K562 (cell line): ENCODE measurements around the gene ATRIP. TPM values are rescaled to one million over a fixed set of nuclear protein-coding genes. Genes with fewer than 3 reads are reported as not detected.

Source experiments
- ARHGAP35 ChIP-seq: fragments of 450-650 bp; IDR thresholded peaks from 2 replicates; pipeline ENCODE4 v1.6.1; 2018; ENCODE audit not compliant: partially characterized antibody
- ARID2 ChIP-seq: fragments of 450-650 bp; IDR thresholded peaks from 2 replicates; pipeline ENCODE4 v1.6.1; 2017; ENCODE audit warnings: antibody characterized with exemption, mild to moderate bottlenecking
- BACH1 ChIP-seq: fragments of 200-800 bp; sonication (Bioruptor generic); IDR thresholded peaks from 2 replicates; pipeline ENCODE4 v1.6.1; 2016; ENCODE audit warnings: missing genetic modification characterization, missing compliant biosample characterization
- CBX8 ChIP-seq: fragments of 200-600 bp; sonication (generic); IDR thresholded peaks from 2 replicates; pipeline ENCODE4 v1.6.1; 2012; ENCODE audit warnings: borderline replicate concordance, mixed run types, low read depth, mild to moderate bottlenecking, moderate library complexity, mixed read lengths, low read length, control low read depth, inconsistent platforms; ENCODE audit not compliant: poor library complexity, severe bottlenecking; ENCODE audit errors: extremely low read depth
- CEBPG ChIP-seq, 3 experiments: fragments of 200-800 bp in 1 of 3; sonication (Bioruptor generic) in 1 of 3; sonication (generic) in 1 of 3; formaldehyde crosslinking in 1 of 3; IDR thresholded peaks in 2 of 3; conservative IDR thresholded peaks in 1 of 3; 2 replicates each; pipeline versions ENCODE4 v1.6.1 to v1.8.0; 2016 to 2022; ENCODE audit warnings: missing compliant biosample characterization in 2 of 3, missing genetic modification characterization in 2 of 3, mild to moderate bottlenecking in 1 of 3, missing genetic modification reagents in 1 of 3
- CREB5 ChIP-seq: fragments of 250-450 bp; sonication (Bioruptor Pico); IDR thresholded peaks from 2 replicates; pipeline ENCODE4 v1.5.0; 2020; ENCODE audit warnings: mild to moderate bottlenecking
- FOXK2 ChIP-seq, 2 experiments: fragments of 450-650 bp; IDR thresholded peaks in 1 of 2; conservative IDR thresholded peaks in 1 of 2; 2 replicates each; pipeline ENCODE4 v1.6.1; 2016; ENCODE audit warnings: low read depth in 2 of 2, mild to moderate bottlenecking in 1 of 2
- HDAC6 ChIP-seq: IDR thresholded peaks from 2 replicates; pipeline ENCODE4 v1.6.1; 2012; ENCODE audit warnings: low read depth, mild to moderate bottlenecking, control low read depth, inconsistent platforms, low read length, moderate library complexity
- NR2F6 ChIP-seq: fragments of 450-650 bp; formaldehyde crosslinking; IDR thresholded peaks from 2 replicates; pipeline ENCODE4 v1.4.0; 2020; ENCODE audit warnings: mild to moderate bottlenecking
- PHTF2 ChIP-seq: fragments of 250-450 bp; sonication (Bioruptor Pico); IDR thresholded peaks from 2 replicates; pipeline ENCODE4 v1.5.0; 2021; ENCODE audit warnings: mild to moderate bottlenecking
- SMAD2 ChIP-seq: fragments of 150-350 bp; IDR thresholded peaks from 2 replicates; pipeline ENCODE4 v1.6.1; 2014; ENCODE audit warnings: low read depth, mild to moderate bottlenecking, low read length
- SNAPC5 ChIP-seq: fragments of 250-450 bp; sonication (Bioruptor Pico); IDR thresholded peaks from 2 replicates; pipeline ENCODE4 v1.8.0; 2021; ENCODE audit warnings: moderate library complexity, mild to moderate bottlenecking, inconsistent platforms
- SP2 ChIP-seq: IDR thresholded peaks from 2 replicates; pipeline ENCODE4 v1.6.1; 2011; ENCODE audit warnings: mild to moderate bottlenecking, low read depth, low read length, moderate library complexity; ENCODE audit not compliant: poor library complexity, severe bottlenecking; ENCODE audit errors: extremely low read depth
- THRAP3 ChIP-seq: fragments of 450-650 bp; IDR thresholded peaks from 2 replicates; pipeline ENCODE4 v1.6.1; 2016; ENCODE audit warnings: mild to moderate bottlenecking, inconsistent platforms, borderline replicate concordance
- ZBTB12 ChIP-seq: fragments of 250-450 bp; sonication (Bioruptor Pico); IDR thresholded peaks from 2 replicates; pipeline ENCODE4 v1.4.0; 2020
- ZBTB7A ChIP-seq: IDR thresholded peaks from 2 replicates; pipeline ENCODE4 v1.6.1; 2011; ENCODE audit warnings: low read depth, mild to moderate bottlenecking, low read length, moderate library complexity, borderline replicate concordance; ENCODE audit not compliant: control insufficient read depth
- ZNF41 ChIP-seq: fragments of 250-450 bp; sonication (Bioruptor Pico); conservative IDR thresholded peaks from 2 replicates; pipeline ENCODE4 v1.4.0; 2020; ENCODE audit warnings: mild to moderate bottlenecking
- ZNF436 ChIP-seq: fragments of 250-450, 450-650 bp; sonication (Bioruptor Pico); formaldehyde crosslinking; IDR thresholded peaks from 2 replicates; pipeline ENCODE4 v1.7.0; 2020; ENCODE audit warnings: mild to moderate bottlenecking
- ZNF77 ChIP-seq: fragments of 250-450 bp; sonication (Bioruptor Pico); IDR thresholded peaks from 2 replicates; pipeline ENCODE4 v1.5.0; 2020
- polyA plus RNA-seq, 8 experiments: library from polyadenylated mRNA; depleted of rRNA in 4 of 8; stranded (reverse) in 5 of 8; unstranded in 3 of 8; fragments of >200 nt; fragmentation: Nextera tagmentation in 2 of 8; fragmentation: Illumina TruSeq in 1 of 8; extraction: Ambion mirVana in 2 of 8; extraction: Trizol in 1 of 8; gene quantifications; 2 replicates each; pipeline versions ENCODE4 v1.2.1 to v1.2.3, GENCODE V29; 2011 to 2014; ENCODE audit warnings: inconsistent platforms in 1 of 8, missing spikeins in 1 of 8
- total RNA-seq, 7 experiments: library from RNA; depleted of rRNA in 6 of 7; stranded (reverse); fragments of >200 nt in 6 of 7; fragmentation: Illumina TruSeq in 2 of 7; extraction: Trizol in 2 of 7; gene quantifications; 2 replicates each; pipeline versions ENCODE4 v1.2.1 to v1.2.3, GENCODE V29; 2011 to 2021; ENCODE audit warnings: low replicate concordance in 1 of 7
- TF ChIP-seq, protein P1 (sequence below): fragments of 250-450 bp; sonication (Bioruptor Pico); IDR thresholded peaks from 2 replicates; pipeline ENCODE4 v1.8.0; 2021; ENCODE audit warnings: borderline replicate concordance, mild to moderate bottlenecking, moderate library complexity; ENCODE audit not compliant: poor library complexity, severe bottlenecking
- TF ChIP-seq, protein P2 (sequence below): fragments of 450-650 bp; formaldehyde crosslinking; IDR thresholded peaks from 2 replicates; pipeline ENCODE4 v1.4.0; 2020; ENCODE audit warnings: mild to moderate bottlenecking, moderate library complexity

ATRIP gene
- total and polyA plus RNA-seq, 9 of the 15 experiments (the other 6 are each of a cell fraction or from before 2014, with no cell fraction given): 1.7 to 15.7 (median 10.5) TPM

- TF ChIP-seq, protein P1, sequence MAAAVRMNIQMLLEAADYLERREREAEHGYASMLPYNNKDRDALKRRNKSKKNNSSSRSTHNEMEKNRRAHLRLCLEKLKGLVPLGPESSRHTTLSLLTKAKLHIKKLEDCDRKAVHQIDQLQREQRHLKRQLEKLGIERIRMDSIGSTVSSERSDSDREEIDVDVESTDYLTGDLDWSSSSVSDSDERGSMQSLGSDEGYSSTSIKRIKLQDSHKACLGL (CRISPR knock-in tag): no peak
- TF ChIP-seq ZNF41 (CRISPR knock-in tag): no peak
- no peak for TF ChIP-seq SMAD2
- TF ChIP-seq ARHGAP35: no peak
- peak in 1 of 2 experiments; percentile 25; a peak in 1 of 4 replicates for TF ChIP-seq FOXK2 (conservative IDR thresholded peaks at IDR 0.05 in 1 of 2, IDR thresholded peaks at IDR 0.05 in 1 of 2; ENCODE audit: low read depth in 2 of 2)
- no peak for TF ChIP-seq CBX8
- no peak for TF ChIP-seq HDAC6
- no peak for TF ChIP-seq ZNF436
- peak; percentile 57; the same call in 1 of the 2 replicates for TF ChIP-seq ZBTB12 (CRISPR knock-in tag)
- TF ChIP-seq CREB5: no peak
- TF ChIP-seq SNAPC5 (CRISPR knock-in tag): no peak
- TF ChIP-seq BACH1 (tag): no peak
- TF ChIP-seq THRAP3: no peak
- no peak for TF ChIP-seq PHTF2 (CRISPR knock-in tag)
- peak; percentile 25 for TF ChIP-seq SP2
- no peak for TF ChIP-seq ZBTB7A
- no peak for TF ChIP-seq CEBPG (CRISPR knock-in tag; IDR thresholded peaks at IDR 0.05)
- TF ChIP-seq CEBPG (tag; conservative IDR thresholded peaks at IDR 0.05 in 1 of 2, IDR thresholded peaks at IDR 0.05 in 1 of 2): no peak
- TF ChIP-seq, protein P2, sequence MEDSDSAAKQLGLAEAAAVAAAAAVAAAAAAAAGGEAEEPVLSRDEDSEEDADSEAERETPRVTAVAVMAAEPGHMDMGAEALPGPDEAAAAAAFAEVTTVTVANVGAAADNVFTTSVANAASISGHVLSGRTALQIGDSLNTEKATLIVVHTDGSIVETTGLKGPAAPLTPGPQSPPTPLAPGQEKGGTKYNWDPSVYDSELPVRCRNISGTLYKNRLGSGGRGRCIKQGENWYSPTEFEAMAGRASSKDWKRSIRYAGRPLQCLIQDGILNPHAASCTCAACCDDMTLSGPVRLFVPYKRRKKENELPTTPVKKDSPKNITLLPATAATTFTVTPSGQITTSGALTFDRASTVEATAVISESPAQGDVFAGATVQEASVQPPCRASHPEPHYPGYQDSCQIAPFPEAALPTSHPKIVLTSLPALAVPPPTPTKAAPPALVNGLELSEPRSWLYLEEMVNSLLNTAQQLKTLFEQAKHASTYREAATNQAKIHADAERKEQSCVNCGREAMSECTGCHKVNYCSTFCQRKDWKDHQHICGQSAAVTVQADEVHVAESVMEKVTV (CRISPR knock-in tag): no peak
- no peak for TF ChIP-seq ZNF77
- TF ChIP-seq ARID2: 0 out of 2 replicates have a peak, but pooled peaks have one; percentile 15
- no peak for TF ChIP-seq NR2F6
Observed at GRCh38 chr3:48439820-48440589, 6.5 kb upstream of the ATRIP start, which contains the start of the genes CCDC51 and TMA7 (continued).
